ENCODE results near the gene KHDC1. TPM values are rescaled to one million over a fixed set of nuclear protein-coding genes. Genes with fewer than 3 reads are reported as not detected.

KHDC1 gene
- total and polyA plus RNA-seq, 8 donors, result 0.62 to 18.7 (median 1.8) TPM; not detected in 1

GRCh38 chr6:73233048-73233447, 29.9 kb downstream of the KHDC1 start:
- no peaks in the 10 kb centered on the region for H3K36me3 ChIP-seq
- WGBS, 5 donors, result 87 to 93% (median 90%) methylated on average over 6 of the region's 6 CpGs
- no peak overlapping the region for H3K4me3 ChIP-seq
- TF ChIP-seq POLR2AphosphoS5 (IDR thresholded peaks at IDR 0.05), result no peak
- no peak for TF ChIP-seq POLR2A (IDR thresholded peaks at IDR 0.05)
- TF ChIP-seq CTCF (IDR thresholded peaks at IDR 0.05), result no peak
- TF ChIP-seq EP300 (IDR thresholded peaks at IDR 0.05), result no peak
- DNase-seq, result no peak
- H3K27ac ChIP-seq, result no peak overlapping the region
- H3K9me3 ChIP-seq, result no peaks in the 10 kb centered on the region
- H3K27me3 ChIP-seq, result no peaks in the 10 kb centered on the region
- no peaks in the 10 kb centered on the region for H3K4me1 ChIP-seq
- intact Hi-C loops (cut with DNase I; ENCODE audit: low total_unique reads), result no loop called here

GRCh38 chr6:73231986-73232391, 31.0 kb downstream of the KHDC1 start:
- Histone ChIP-seq H3K27ac (no peak overlapping the region), H3K27me3 (no peaks in the 10 kb centered on the region), H3K4me1 (no peaks in the 10 kb centered on the region), H3K9me3 (no peaks in the 10 kb centered on the region), H3K36me3 (no peaks in the 10 kb centered on the region), H3K4me3 (no peak overlapping the region)
- no peak for TF ChIP-seq EP300 (IDR thresholded peaks at IDR 0.05)
- TF ChIP-seq POLR2A (IDR thresholded peaks at IDR 0.05), result no peak
- TF ChIP-seq CTCF (IDR thresholded peaks at IDR 0.05), result no peak
- no peak for TF ChIP-seq POLR2AphosphoS5 (IDR thresholded peaks at IDR 0.05)
- intact Hi-C loops (cut with DNase I; ENCODE audit: low total_unique reads), result no loop called here
- WGBS, 5 donors, result 33 to 60% (median 50%) methylated on average over 1 of the region's 1 CpG
- DNase-seq, result no peak

GRCh38 chr6:73227606-73228255, 35.3 kb downstream of the KHDC1 start:
- Histone ChIP-seq H3K4me1 (no peaks in the 10 kb centered on the region), H3K27ac (no peak overlapping the region), H3K4me3 (no peak overlapping the region), H3K36me3 (no peaks in the 10 kb centered on the region), H3K9me3 (no peaks in the 10 kb centered on the region), H3K27me3 (no peaks in the 10 kb centered on the region)
- 87 to 92% (median 90%) methylated on average over 3 of the region's 3 CpGs for WGBS, 5 donors
- TF ChIP-seq EP300 (IDR thresholded peaks at IDR 0.05), result no peak
- no peak for TF ChIP-seq POLR2AphosphoS5 (IDR thresholded peaks at IDR 0.05)
- no peak for TF ChIP-seq POLR2A (IDR thresholded peaks at IDR 0.05)
- no peak for TF ChIP-seq CTCF (IDR thresholded peaks at IDR 0.05)
- no peak for DNase-seq
- intact Hi-C loops (cut with DNase I; ENCODE audit: low total_unique reads), result no loop called here

GRCh38 chr6:73225396-73225795, 37.6 kb downstream of the KHDC1 start, which contains the start of gene KHDC1L:
TSS of gene KHDC1L (minus strand) at chr6:73225496. CDS start at chr6:73225408, 88 bp downstream.
- Histone ChIP-seq H3K27me3 (no peaks in the 10 kb centered on the region), H3K27ac (no peak within 1 kb of the TSS), H3K9me3 (no peaks in the 10 kb centered on the region), H3K36me3 (no peaks in the 10 kb centered on the region), H3K4me1 (no peaks in the 10 kb centered on the region), H3K4me3 (no peak within 1 kb of the TSS)
- no peak for TF ChIP-seq CTCF (IDR thresholded peaks at IDR 0.05)
- TF ChIP-seq POLR2AphosphoS5 (IDR thresholded peaks at IDR 0.05), result no peak
- no peak for TF ChIP-seq POLR2A (IDR thresholded peaks at IDR 0.05)
- no peak for TF ChIP-seq EP300 (IDR thresholded peaks at IDR 0.05)
- no peak for DNase-seq
- intact Hi-C loops (cut with DNase I; ENCODE audit: low total_unique reads), result no loop called here
- WGBS, 5 donors, result 80 to 95% (median 90%) methylated on average over 4 of the region's 4 CpGs
